ENCODE measurements around the gene LACRT. TPM values are rescaled to one million over a fixed set of nuclear protein-coding genes. Genes with fewer than 3 reads are reported as not detected.

LACRT gene
- total and polyA plus RNA-seq, 2 experiments from 2014 or later = not detected

DNA sequence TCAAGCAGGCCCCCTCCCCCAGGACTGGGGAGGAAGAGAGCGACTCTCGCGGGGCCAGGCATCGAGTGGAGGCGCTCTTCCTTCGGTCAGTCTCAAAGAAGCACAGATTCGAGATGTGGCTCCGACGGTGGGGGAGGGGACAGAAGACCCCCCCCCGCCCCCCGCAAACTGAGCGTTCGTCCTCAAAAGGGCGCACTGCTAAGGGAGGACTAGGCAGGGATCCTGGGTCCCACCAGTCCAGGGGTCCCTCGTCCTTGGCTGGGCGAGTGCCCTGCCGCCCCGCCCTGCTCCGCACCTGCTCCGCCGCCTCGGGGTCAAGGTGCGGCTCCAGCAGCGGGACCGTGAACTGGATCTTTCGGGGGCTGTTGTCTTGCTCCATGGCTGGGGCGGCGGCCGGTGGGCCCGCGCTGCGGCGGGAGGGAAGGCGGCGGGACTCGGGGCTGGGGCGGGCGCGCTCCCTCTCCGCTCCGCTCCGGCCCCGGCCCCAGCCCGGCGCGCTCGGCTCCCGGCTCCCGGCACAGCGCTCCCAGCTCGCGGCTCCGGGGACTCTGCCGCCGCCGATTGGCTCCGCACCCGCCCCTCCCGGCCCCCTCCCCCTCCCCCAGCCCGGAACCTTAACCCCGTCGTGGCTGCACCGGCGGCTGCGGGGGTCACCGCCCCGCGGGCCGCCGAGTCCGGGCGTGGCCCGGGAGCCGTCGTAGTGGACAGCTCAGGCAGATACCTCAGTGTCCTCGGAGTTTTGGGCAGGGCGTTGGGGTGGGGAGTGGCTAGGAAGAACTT, 46.4 kb downstream of the LACRT start, which contains the start of gene PPP1R1A:
PPP1R1A (minus strand) TSS at position 550 of the 780 bp plus-strand sequence; CDS start at position 379, 171 bp downstream.
- peaks cover 60% of the 10 kb centered on the region for H3K27me3 ChIP-seq (replicated peaks; ENCODE audit: insufficient read depth)
- H2AFZ ChIP-seq = no peak within 1 kb of the TSS
- H3K4me2 ChIP-seq (ENCODE audit: unreplicated experiment) = no peak within 1 kb of the TSS
- no peaks in the 10 kb centered on the region for H4K20me1 ChIP-seq (ENCODE audit: insufficient read depth)
- no peaks in the 10 kb centered on the region for H3K36me3 ChIP-seq (ENCODE audit: low read depth)
- H3K9ac ChIP-seq = no peak within 1 kb of the TSS
- H3K79me2 ChIP-seq (ENCODE audit: insufficient read depth) = no peaks in the 10 kb centered on the region
- no peaks in the 10 kb centered on the region for H3F3A ChIP-seq (ENCODE audit: insufficient read depth)
- in situ Hi-C loops (cut with MboI) = no loop called here
- peak; percentile 18 for DNase-seq
- H3K4me1 ChIP-seq (ENCODE audit: insufficient read depth) = no peaks in the 10 kb centered on the region
- no peaks in the 10 kb centered on the region for H3K9me2 ChIP-seq (ENCODE audit: insufficient read depth)
- TF ChIP-seq EZH2phosphoT487 (IDR thresholded peaks at IDR 0.05; ENCODE audit: insufficient read depth, low read depth) = no peak
- TF ChIP-seq EZH2 (IDR thresholded peaks at IDR 0.05; ENCODE audit: insufficient read depth, poor library complexity, severe bottlenecking) = no peak
- no peak within 1 kb of the TSS for H3K27ac ChIP-seq
- WGBS, 2 experiments (ENCODE audit: low coverage in 1 of 2, low lambda C conversion rate in 2 of 2, missing lambda C conversion rate in 2 of 2) = 1% methylated on average over 28 to 71 of the region's 77 CpGs
- no peaks in the 10 kb centered on the region for H3K9me3 ChIP-seq (ENCODE audit: low read depth)
- no peak within 1 kb of the TSS for H3K4me3 ChIP-seq

GRCh38 chr12:54587315-54587873, 47.3 kb downstream of the LACRT start:
- TF ChIP-seq EZH2phosphoT487 (IDR thresholded peaks at IDR 0.05; ENCODE audit: insufficient read depth, low read depth) (no peak), EZH2 (IDR thresholded peaks at IDR 0.05; ENCODE audit: insufficient read depth, poor library complexity, severe bottlenecking) (no peak)
- Histone ChIP-seq H3K36me3 (ENCODE audit: low read depth) (no peaks in the 10 kb centered on the region), H3K9ac (no peak overlapping the region), H3K4me3 (no peak overlapping the region), H4K20me1 (ENCODE audit: insufficient read depth) (no peaks in the 10 kb centered on the region), H3K27ac (no peak overlapping the region), H3K4me1 (ENCODE audit: insufficient read depth) (no peaks in the 10 kb centered on the region), H3K79me2 (ENCODE audit: insufficient read depth) (no peaks in the 10 kb centered on the region), H2AFZ (no peak overlapping the region), H3F3A (ENCODE audit: insufficient read depth) (no peaks in the 10 kb centered on the region), H3K27me3 (replicated peaks; ENCODE audit: insufficient read depth) (peaks cover 61% of the 10 kb centered on the region), H3K4me2 (ENCODE audit: unreplicated experiment) (no peak overlapping the region), H3K9me2 (ENCODE audit: insufficient read depth) (no peaks in the 10 kb centered on the region), H3K9me3 (ENCODE audit: low read depth) (no peaks in the 10 kb centered on the region)
- in situ Hi-C loops (cut with MboI) = no loop called here
- WGBS, 2 experiments (ENCODE audit: low coverage in 1 of 2, low lambda C conversion rate in 2 of 2, missing lambda C conversion rate in 2 of 2) = 34 to 35% methylated on average over 5 of the region's 5 CpGs
- DNase-seq = peak; percentile 9

GRCh38 chr12:54586620-54587019, 48.1 kb downstream of the LACRT start:
- H3F3A ChIP-seq (ENCODE audit: insufficient read depth) = no peaks in the 10 kb centered on the region
- no peaks in the 10 kb centered on the region for H3K9me2 ChIP-seq (ENCODE audit: insufficient read depth)
- WGBS, 2 experiments (ENCODE audit: low coverage in 1 of 2, low lambda C conversion rate in 2 of 2, missing lambda C conversion rate in 2 of 2) = 58 to 71% methylated on average over 2 of the region's 2 CpGs
- H3K4me2 ChIP-seq (ENCODE audit: unreplicated experiment) = no peak overlapping the region
- peaks cover 61% of the 10 kb centered on the region for H3K27me3 ChIP-seq (replicated peaks; ENCODE audit: insufficient read depth)
- TF ChIP-seq EZH2 (IDR thresholded peaks at IDR 0.05; ENCODE audit: insufficient read depth, poor library complexity, severe bottlenecking) (no peak), EZH2phosphoT487 (IDR thresholded peaks at IDR 0.05; ENCODE audit: insufficient read depth, low read depth) (no peak)
- no peak for DNase-seq
- no peak overlapping the region for H3K4me3 ChIP-seq
- no peak overlapping the region for H2AFZ ChIP-seq
- H4K20me1 ChIP-seq (ENCODE audit: insufficient read depth) = no peaks in the 10 kb centered on the region
- H3K79me2 ChIP-seq (ENCODE audit: insufficient read depth) = no peaks in the 10 kb centered on the region
- H3K9ac ChIP-seq = no peak overlapping the region
- in situ Hi-C loops (cut with MboI) = no loop called here
- no peaks in the 10 kb centered on the region for H3K36me3 ChIP-seq (ENCODE audit: low read depth)
- no peak overlapping the region for H3K27ac ChIP-seq
- no peaks in the 10 kb centered on the region for H3K4me1 ChIP-seq (ENCODE audit: insufficient read depth)
- no peaks in the 10 kb centered on the region for H3K9me3 ChIP-seq (ENCODE audit: low read depth)

DNA sequence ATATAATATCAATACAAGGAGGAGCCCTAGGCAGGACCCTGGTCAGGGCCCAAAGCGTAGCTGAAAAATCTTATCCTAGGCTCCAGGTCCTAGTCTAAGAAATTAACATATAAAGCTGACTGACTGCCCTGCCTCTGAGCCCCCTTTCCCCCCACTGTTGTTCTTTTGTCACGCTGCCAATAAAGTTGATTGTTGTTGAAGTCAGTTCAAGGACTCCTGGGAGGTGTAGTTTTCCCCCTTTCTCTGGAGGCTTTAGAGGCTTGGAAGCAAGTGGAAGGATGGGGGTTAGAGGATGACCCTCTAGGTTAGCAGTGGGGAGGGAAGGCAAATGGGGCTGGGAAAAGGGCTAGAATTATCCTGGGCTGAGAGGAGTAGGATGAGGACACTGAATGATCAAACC, 49.5 kb downstream of the LACRT start:
- H3K4me3 ChIP-seq = no peak overlapping the region
- H3F3A ChIP-seq (ENCODE audit: insufficient read depth) = no peaks in the 10 kb centered on the region
- WGBS, 2 experiments (ENCODE audit: low coverage in 1 of 2, low lambda C conversion rate in 2 of 2, missing lambda C conversion rate in 2 of 2) = 53 to 66% methylated on average over 2 of the region's 2 CpGs
- H3K9me2 ChIP-seq (ENCODE audit: insufficient read depth) = no peaks in the 10 kb centered on the region
- H3K27me3 ChIP-seq (replicated peaks; ENCODE audit: insufficient read depth) = peaks cover 55% of the 10 kb centered on the region
- H3K9me3 ChIP-seq (ENCODE audit: low read depth) = no peaks in the 10 kb centered on the region
- no peaks in the 10 kb centered on the region for H3K79me2 ChIP-seq (ENCODE audit: insufficient read depth)
- H3K36me3 ChIP-seq (ENCODE audit: low read depth) = no peaks in the 10 kb centered on the region
- no peak overlapping the region for H3K9ac ChIP-seq
- no peak overlapping the region for H3K4me2 ChIP-seq (ENCODE audit: unreplicated experiment)
- DNase-seq = no peak
- TF ChIP-seq EZH2 (IDR thresholded peaks at IDR 0.05; ENCODE audit: insufficient read depth, poor library complexity, severe bottlenecking) (no peak), EZH2phosphoT487 (IDR thresholded peaks at IDR 0.05; ENCODE audit: insufficient read depth, low read depth) (no peak)
- H2AFZ ChIP-seq = no peak overlapping the region
- no peak overlapping the region for H3K27ac ChIP-seq
- no peaks in the 10 kb centered on the region for H4K20me1 ChIP-seq (ENCODE audit: insufficient read depth)
- in situ Hi-C loops (cut with MboI) = no loop called here
- no peaks in the 10 kb centered on the region for H3K4me1 ChIP-seq (ENCODE audit: insufficient read depth)
